Measurements from ENCODE around the gene ZBTB4. TPM values are rescaled to one million over a fixed set of nuclear protein-coding genes. Genes with fewer than 3 reads are reported as not detected.

The ZBTB4 gene
- total and polyA plus RNA-seq, 9 of the 15 experiments (the other 6 are each of a cell fraction or from before 2014, with no cell fraction given): 0.92 to 6.9 (median 3.3) TPM

DNA sequence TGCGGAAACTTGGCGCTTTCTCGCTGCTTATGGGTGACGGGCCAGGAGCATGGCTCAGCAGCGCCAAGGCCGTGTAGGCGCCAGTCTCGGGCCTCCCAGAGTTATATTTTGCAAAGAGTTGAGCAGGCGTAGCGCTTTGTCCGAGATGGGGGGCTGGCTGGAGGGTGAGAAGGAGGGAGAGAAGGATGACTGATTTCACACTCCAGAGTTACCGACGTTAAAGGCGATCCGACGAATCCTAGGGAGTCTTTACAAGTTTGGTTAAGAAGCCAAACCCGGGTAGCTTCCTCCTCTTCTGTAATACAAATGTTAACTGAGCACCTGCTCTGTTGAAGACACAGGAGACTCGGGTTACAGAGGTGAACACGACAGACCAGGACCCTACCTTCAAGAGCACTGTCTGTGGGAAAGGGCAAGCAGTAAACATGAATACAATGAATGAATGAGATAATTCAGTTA lies 5.5 kb upstream of the ZBTB4 start (continued):
- TF ChIP-seq RREB1 (CRISPR knock-in tag; IDR thresholded peaks at IDR 0.05): no peak
- no peak for TF ChIP-seq ZNF699 (CRISPR knock-in tag; IDR thresholded peaks at IDR 0.05; ENCODE audit: insufficient replicate concordance)
- TF ChIP-seq ZZZ3 (IDR thresholded peaks at IDR 0.05): no peak
- no peak; the same call in 1 of the 2 replicates for TF ChIP-seq ETV1 (tag; conservative IDR thresholded peaks at IDR 0.05; ENCODE audit: low read depth)
- no peak for TF ChIP-seq CEBPG (CRISPR knock-in tag; IDR thresholded peaks at IDR 0.05)
- no peak for TF ChIP-seq CEBPG (tag; conservative IDR thresholded peaks at IDR 0.05 in 1 of 2, IDR thresholded peaks at IDR 0.05 in 1 of 2)
- no peak for TF ChIP-seq SETDB1 (IDR thresholded peaks at IDR 0.05; ENCODE audit: low read length)
- no peak for TF ChIP-seq SMARCE1 (IDR thresholded peaks at IDR 0.05)
- TF ChIP-seq SMARCA4 (IDR thresholded peaks at IDR 0.05): no peak
- TF ChIP-seq, protein P1, sequence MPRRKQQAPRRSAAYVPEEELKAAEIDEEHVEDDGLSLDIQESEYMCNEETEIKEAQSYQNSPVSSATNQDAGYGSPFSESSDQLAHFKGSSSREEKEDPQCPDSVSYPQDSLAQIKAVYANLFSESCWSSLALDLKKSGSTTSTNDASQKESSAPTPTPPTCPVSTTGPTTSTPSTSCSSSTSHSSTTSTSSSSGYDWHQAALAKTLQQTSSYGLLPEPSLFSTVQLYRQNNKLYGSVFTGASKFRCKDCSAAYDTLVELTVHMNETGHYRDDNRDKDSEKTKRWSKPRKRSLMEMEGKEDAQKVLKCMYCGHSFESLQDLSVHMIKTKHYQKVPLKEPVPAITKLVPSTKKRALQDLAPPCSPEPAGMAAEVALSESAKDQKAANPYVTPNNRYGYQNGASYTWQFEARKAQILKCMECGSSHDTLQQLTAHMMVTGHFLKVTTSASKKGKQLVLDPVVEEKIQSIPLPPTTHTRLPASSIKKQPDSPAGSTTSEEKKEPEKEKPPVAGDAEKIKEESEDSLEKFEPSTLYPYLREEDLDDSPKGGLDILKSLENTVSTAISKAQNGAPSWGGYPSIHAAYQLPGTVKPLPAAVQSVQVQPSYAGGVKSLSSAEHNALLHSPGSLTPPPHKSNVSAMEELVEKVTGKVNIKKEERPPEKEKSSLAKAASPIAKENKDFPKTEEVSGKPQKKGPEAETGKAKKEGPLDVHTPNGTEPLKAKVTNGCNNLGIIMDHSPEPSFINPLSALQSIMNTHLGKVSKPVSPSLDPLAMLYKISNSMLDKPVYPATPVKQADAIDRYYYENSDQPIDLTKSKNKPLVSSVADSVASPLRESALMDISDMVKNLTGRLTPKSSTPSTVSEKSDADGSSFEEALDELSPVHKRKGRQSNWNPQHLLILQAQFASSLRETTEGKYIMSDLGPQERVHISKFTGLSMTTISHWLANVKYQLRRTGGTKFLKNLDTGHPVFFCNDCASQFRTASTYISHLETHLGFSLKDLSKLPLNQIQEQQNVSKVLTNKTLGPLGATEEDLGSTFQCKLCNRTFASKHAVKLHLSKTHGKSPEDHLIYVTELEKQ (CRISPR knock-in tag; IDR thresholded peaks at IDR 0.05): no peak
- no peak for TF ChIP-seq EP300 (IDR thresholded peaks at IDR 0.05; ENCODE audit: low read length)
- no peak for TF ChIP-seq ERF (CRISPR knock-in tag; IDR thresholded peaks at IDR 0.05)
- no peak for TF ChIP-seq EP400 (IDR thresholded peaks at IDR 0.05)
- TF ChIP-seq CBX3 (IDR thresholded peaks at IDR 0.05; ENCODE audit: borderline replicate concordance in 1 of 2, low read length in 2 of 2): no peak
- no peak for TF ChIP-seq ETS2 (tag; IDR thresholded peaks at IDR 0.05; ENCODE audit: borderline replicate concordance, poor library complexity, severe bottlenecking)
- no peak for TF ChIP-seq GATAD2B (IDR thresholded peaks at IDR 0.05; ENCODE audit: borderline replicate concordance)
- no peak for TF ChIP-seq ZBTB26 (CRISPR knock-in tag; IDR thresholded peaks at IDR 0.05)
- TF ChIP-seq HIVEP1 (CRISPR knock-in tag; IDR thresholded peaks at IDR 0.05): no peak
- no peak for TF ChIP-seq PHB (CRISPR knock-in tag; IDR thresholded peaks at IDR 0.05)
- 0 out of 2 replicates have a peak, but pooled peaks have one; percentile 37 for TF ChIP-seq KLF1 (tag; IDR thresholded peaks at IDR 0.05)
- no peak for TF ChIP-seq MTA1 (IDR thresholded peaks at IDR 0.05; ENCODE audit: borderline replicate concordance)
